Liver (tissue), 9 donors: ENCODE results near the gene NPIPA3. TPM values are rescaled to one million over a fixed set of nuclear protein-coding genes. Genes with fewer than 3 reads are reported as not detected.
"Not testable (repeated sequence)": the region's sequence is repeated elsewhere in the genome, so short reads cannot be mapped to it uniquely, and the experiment has no call there.

ENCODE experiments used
- DNase-seq: peaks from one replicate; pipeline ENCODE4 v3.0.0-alpha.2; 2017; ENCODE audit warnings: low spot score
- H3K27ac ChIP-seq, 2 donors: one replicate each; pipeline ENCODE4 v1.7.0; 2013; ENCODE audit warnings: inconsistent platforms in 2 of 2, low read length in 2 of 2, control low read depth in 1 of 2, low read depth in 1 of 2, mild to moderate bottlenecking in 1 of 2
- H3K27me3 ChIP-seq, 4 donors: one replicate each; pipeline versions ENCODE4 v1.6.1 to v1.7.0; 2013; ENCODE audit warnings: low read length in 3 of 4, inconsistent platforms in 1 of 4, mild to moderate bottlenecking in 1 of 4, moderate library complexity in 1 of 4; ENCODE audit not compliant: control insufficient read depth in 4 of 4, insufficient read depth in 4 of 4
- H3K36me3 ChIP-seq, 4 donors: one replicate each; pipeline versions ENCODE4 v1.6.1 to v1.7.0; 2013; ENCODE audit warnings: low read length in 3 of 4, mild to moderate bottlenecking in 3 of 4, low read depth in 1 of 4, moderate library complexity in 1 of 4; ENCODE audit not compliant: control insufficient read depth in 4 of 4, insufficient read depth in 3 of 4
- H3K4me1 ChIP-seq, 4 donors: one replicate each; pipeline versions ENCODE4 v1.6.1 to v1.7.0; 2013; ENCODE audit warnings: low read length in 3 of 4, mild to moderate bottlenecking in 3 of 4, moderate library complexity in 1 of 4; ENCODE audit not compliant: control insufficient read depth in 4 of 4, insufficient read depth in 4 of 4
- H3K4me3 ChIP-seq, 3 donors: one replicate each; pipeline versions ENCODE4 v1.6.1 to v1.7.0; 2013; ENCODE audit warnings: low read length in 3 of 3, control low read depth in 1 of 3, low read depth in 1 of 3, mild to moderate bottlenecking in 1 of 3
- H3K9ac ChIP-seq, 2 donors: one replicate each; pipeline ENCODE4 v1.7.0; 2013; ENCODE audit warnings: low read length in 2 of 2, mild to moderate bottlenecking in 2 of 2, moderate library complexity in 2 of 2, control low read depth in 1 of 2, low read depth in 1 of 2
- H3K9me3 ChIP-seq, 4 donors: one replicate each; pipeline versions ENCODE4 v1.6.1 to v1.7.0; 2013; ENCODE audit warnings: low read length in 3 of 4; ENCODE audit not compliant: control insufficient read depth in 4 of 4
- WGBS: extraction: QIAGEN DNeasy Blood & Tissue Kit; methylation state at CpG from one replicate; pipeline ENCODE4 v1.1.7; 2013; 5-methylcytosine and 5-hydroxymethylcytosine counted together
- polyA plus RNA-seq, 2 donors: library from polyadenylated mRNA; stranded (reverse) in 1 of 2; unstranded in 1 of 2; fragments of 200-250 nt in 1 of 2; fragments of >200 nt in 1 of 2; fragmentation: Nextera tagmentation in 1 of 2; extraction: Ambion mirVana in 1 of 2; gene quantifications; one replicate each; pipeline versions ENCODE4 v1.2.1 to v1.2.3, GENCODE V29; 2013 to 2015
- total RNA-seq, 2 donors: library from RNA; depleted of rRNA; stranded (reverse); fragments of >200 nt; gene quantifications; one replicate each; pipeline ENCODE4 v1.2.3, GENCODE V29; 2014
- donor health status: healthy.
- donor health status: healthy.
- donor health status: healthy.
- donor health status: healthy.
- donor health status: healthy.

NPIPA3 gene
- total and polyA plus RNA-seq, 4 donors, result 0.22 to 0.75 (median 0.23) TPM; not detected in 1

DNA sequence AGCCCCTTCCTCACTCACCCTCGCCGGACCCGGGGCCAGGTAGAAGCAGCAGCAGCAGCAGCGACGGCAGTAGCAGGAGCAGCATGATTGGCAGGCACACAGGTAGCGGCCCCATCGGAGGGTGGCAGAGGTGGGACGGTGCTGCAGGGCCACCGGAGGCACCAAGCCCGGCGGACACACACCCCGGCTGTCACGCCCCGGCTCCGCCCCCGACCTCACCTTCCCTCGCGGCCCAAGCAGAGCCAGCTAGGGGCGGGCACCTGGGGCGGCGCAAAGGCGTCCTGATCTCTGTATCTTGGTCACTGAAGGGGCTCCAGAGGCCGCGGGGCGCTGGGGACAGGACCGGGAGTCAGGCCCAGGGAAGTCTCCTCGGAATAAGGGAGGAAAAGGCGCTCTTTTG lies 30.0 kb downstream of the NPIPA3 start:
- not testable (repeated sequence) for H3K9me3 ChIP-seq, H3K4me1 ChIP-seq, H3K27ac ChIP-seq, H3K9ac ChIP-seq, DNase-seq, H3K27me3 ChIP-seq, H3K36me3 ChIP-seq, H3K4me3 ChIP-seq
- WGBS, result no CpG with 5 or more reads among the region's 28 CpGs

DNA sequence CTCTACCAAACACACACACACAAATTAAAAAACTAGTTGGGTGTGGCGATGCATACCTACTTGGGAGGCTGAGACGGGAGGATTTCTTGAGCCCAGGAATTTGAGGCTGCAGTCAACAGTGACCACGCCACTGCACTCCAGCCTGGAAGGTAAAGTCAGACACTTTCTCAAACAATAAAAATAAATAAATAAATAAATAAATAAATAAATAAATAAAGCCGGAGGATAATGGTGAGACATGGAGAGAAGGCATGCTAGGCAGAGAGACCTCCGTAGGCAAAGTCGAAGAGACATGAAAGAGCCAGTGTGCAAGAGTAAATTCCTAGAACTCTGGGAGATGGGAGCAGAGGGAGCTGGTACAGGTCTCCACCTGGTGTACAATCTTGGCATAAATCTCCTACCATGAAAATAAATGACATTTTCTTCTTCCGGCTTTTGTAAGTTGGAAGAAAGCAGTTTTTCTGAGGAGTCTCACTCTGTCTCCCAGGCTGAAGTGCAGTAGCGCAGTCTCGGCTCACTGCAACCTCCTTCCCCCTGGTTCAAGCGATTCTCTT lies 37.7 kb downstream of the NPIPA3 start:
- no CpG with 5 or more reads among the region's 10 CpGs for WGBS

DNA sequence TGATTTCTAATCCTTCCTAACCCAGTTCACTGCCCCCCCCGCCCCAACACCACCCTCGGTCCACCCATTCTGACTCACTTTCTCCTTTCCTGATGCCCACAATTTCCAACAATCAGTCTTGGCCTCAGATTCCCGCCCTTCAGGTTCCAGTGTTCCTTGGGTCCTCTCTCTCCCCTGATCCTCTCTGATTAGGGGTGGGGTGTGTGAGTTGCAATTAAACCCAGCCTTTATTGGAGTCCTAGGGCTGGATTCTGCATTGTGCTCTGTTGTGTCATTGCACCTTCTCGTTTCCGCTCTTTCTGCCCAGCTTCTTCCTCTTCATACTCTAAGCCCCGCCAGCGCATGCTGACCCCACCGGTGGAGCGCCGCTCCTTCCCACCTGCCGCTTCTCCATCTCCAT lies 38.6 kb downstream of the NPIPA3 start:
- H3K9ac ChIP-seq, H3K27me3 ChIP-seq, H3K4me3 ChIP-seq, H3K9me3 ChIP-seq, H3K36me3 ChIP-seq, H3K4me1 ChIP-seq, H3K27ac ChIP-seq, DNase-seq: not testable (repeated sequence)
- WGBS, result no CpG with 5 or more reads among the region's 11 CpGs

More for the DNA sequence above, 37.7 kb downstream of the NPIPA3 start:
- H3K4me1 ChIP-seq, H3K27me3 ChIP-seq, H3K4me3 ChIP-seq, H3K9me3 ChIP-seq, DNase-seq, H3K27ac ChIP-seq, H3K9ac ChIP-seq, H3K36me3 ChIP-seq: not testable (repeated sequence)

DNA sequence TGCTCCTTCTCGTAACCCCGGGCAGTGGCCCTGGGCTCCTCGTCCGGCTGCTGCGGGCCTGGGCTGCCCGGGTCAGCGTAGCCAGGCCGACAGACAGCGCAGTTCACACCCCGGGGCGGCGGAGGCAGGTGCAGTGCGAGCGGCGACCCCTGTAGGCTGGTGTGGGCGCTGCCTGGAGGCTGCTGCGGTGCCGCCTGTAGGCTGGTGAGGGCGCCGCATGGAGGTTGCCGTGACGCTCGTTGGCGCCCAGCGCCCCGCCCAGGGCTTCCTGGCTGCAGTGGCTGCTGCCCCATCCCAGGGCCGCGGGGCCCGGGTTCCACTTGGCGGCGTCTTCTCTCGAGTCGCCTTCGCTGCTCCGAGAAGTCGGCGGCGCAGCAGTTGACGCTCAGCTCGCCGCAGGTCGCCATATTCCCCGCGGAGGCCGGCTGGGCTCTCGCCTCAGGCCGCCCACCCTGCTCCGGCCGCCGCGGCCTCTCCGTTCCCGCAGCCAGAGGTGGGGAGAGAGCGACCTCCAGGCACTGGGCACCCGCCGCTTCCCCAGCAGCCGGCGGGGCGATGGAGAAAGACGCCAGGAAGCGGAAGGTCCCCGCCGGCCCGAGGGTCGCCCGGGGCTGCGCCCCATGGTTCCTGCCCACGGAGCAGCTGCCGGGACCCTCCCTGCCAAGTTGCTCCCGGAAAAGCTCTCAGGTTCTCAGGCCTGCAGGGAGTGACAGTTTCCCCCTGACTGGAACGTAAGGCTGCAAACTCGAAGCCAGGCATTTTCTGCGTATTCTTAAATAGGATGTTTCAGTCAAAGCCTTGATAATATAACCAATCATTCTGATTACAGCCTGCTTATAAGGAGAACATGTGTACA lies 39.3 kb downstream of the NPIPA3 start, which contains the start of gene NPIPA2:
TSS of gene NPIPA2 (plus strand) at position 261 of the 856 bp plus-strand sequence. CDS start 5,533 bp downstream, outside the sequence.
- not testable (repeated sequence) for H3K9ac ChIP-seq, H3K27me3 ChIP-seq, H3K4me1 ChIP-seq, H3K36me3 ChIP-seq, H3K9me3 ChIP-seq, H3K27ac ChIP-seq, DNase-seq, H3K4me3 ChIP-seq
- WGBS, result no CpG with 5 or more reads among the region's 73 CpGs

DNA sequence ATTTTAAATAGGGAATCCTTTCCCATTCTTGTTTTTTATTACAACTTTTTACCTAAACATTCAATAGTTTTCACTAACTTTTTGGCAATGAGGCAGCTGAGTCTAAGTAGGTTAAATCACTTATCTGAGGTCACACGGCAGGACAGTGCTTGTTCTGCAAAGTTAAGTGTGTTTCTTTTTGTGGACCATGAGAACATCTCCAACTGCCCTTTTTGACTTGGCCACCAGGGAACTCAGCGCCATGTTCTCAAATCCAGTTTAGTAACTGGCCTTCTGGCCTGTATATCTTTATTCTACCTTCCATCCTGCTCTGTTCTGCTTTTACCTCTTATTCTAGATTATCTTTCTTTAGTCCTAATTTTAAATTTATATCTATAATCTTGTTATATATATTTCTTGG lies 70.4 kb downstream of the NPIPA3 start:
- H3K27ac ChIP-seq, DNase-seq, H3K36me3 ChIP-seq, H3K4me1 ChIP-seq, H3K27me3 ChIP-seq, H3K4me3 ChIP-seq, H3K9me3 ChIP-seq, H3K9ac ChIP-seq: not testable (repeated sequence)
- no CpG with 5 or more reads among the region's 2 CpGs for WGBS

DNA sequence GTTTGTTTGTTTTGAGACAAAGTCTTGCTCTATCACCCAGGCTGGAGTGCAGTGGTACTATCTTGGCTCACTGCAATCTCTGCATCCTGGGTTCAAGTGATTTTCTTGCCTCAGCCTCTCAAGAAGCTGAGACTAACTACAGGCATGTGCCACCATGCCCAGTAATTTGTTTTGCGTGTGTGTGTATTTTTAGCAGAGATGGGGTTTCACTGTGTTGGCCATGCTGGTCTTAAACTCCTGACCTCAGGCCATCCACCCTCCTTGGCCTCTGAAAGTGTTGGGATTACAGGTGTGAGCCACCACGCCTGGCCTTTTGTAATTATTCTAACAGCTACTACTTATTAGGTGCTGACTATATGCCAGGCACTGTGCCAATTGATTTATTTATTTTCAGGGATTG lies 72.4 kb downstream of the NPIPA3 start:
- DNase-seq, H3K36me3 ChIP-seq, H3K4me1 ChIP-seq, H3K9ac ChIP-seq, H3K4me3 ChIP-seq, H3K9me3 ChIP-seq, H3K27ac ChIP-seq, H3K27me3 ChIP-seq: not testable (repeated sequence)
- 90% methylated on average over 1 of the region's 2 CpGs for WGBS

Other genes starting within 250 kb of the NPIPA3 start
- 10 to 100 TPM in 1 of 2 donors, 1 to 10 TPM in 1; 9.4 to 19.7 TPM for gene PARN, start 73.2 kb upstream of the NPIPA3 start, total RNA-seq
- gene PARN, start 73.2 kb upstream of the NPIPA3 start, polyA plus RNA-seq, result 1 to 10 TPM; 7.9 to 10.0 TPM
- 10 to 100 TPM; 24.1 to 24.7 TPM for gene BFAR, start 70.5 kb upstream of the NPIPA3 start, total RNA-seq
- 10 to 100 TPM; 13.3 to 16.5 TPM for gene BFAR, start 70.5 kb upstream of the NPIPA3 start, polyA plus RNA-seq
- gene PLA2G10, start 9.1 kb upstream of the NPIPA3 start, total RNA-seq, result not detected
- gene PLA2G10, start 9.1 kb upstream of the NPIPA3 start, polyA plus RNA-seq, result not detected
- under 1 TPM; 0.23 to 0.75 TPM for gene NPIPA2, start 39.1 kb downstream of the NPIPA3 start, total RNA-seq
- under 1 TPM; 0.10 to 0.17 TPM for gene NPIPA2, start 39.1 kb downstream of the NPIPA3 start, polyA plus RNA-seq
- gene NOMO1, start 130.3 kb downstream of the NPIPA3 start, total RNA-seq, result 10 to 100 TPM; 29.8 to 46.9 TPM
- 10 to 100 TPM; 19.8 to 33.5 TPM for gene NOMO1, start 130.3 kb downstream of the NPIPA3 start, polyA plus RNA-seq
- gene NPIPA1, start 234.0 kb downstream of the NPIPA3 start, total RNA-seq, result 10 to 100 TPM; 19.8 to 43.4 TPM
- 10 to 100 TPM; 10.3 to 17.6 TPM for gene NPIPA1, start 234.0 kb downstream of the NPIPA3 start, polyA plus RNA-seq